GM18499 (cell line): ENCODE measurements around the gene TUBB4B.
"Not testable (repeated sequence)": the region's sequence is repeated elsewhere in the genome, so short reads cannot be mapped to it uniquely, and the experiment has no call there.

ENCODE experiments used
- ATAC-seq: cut with Tn5 transposase; IDR thresholded peaks from one replicate; pipeline ENCODE4 v1.9.1; 2021; ENCODE audit warnings: moderate number of reproducible peaks; ENCODE audit not compliant: insufficient read depth, unreplicated experiment

Gene TUBB4B

DNA sequence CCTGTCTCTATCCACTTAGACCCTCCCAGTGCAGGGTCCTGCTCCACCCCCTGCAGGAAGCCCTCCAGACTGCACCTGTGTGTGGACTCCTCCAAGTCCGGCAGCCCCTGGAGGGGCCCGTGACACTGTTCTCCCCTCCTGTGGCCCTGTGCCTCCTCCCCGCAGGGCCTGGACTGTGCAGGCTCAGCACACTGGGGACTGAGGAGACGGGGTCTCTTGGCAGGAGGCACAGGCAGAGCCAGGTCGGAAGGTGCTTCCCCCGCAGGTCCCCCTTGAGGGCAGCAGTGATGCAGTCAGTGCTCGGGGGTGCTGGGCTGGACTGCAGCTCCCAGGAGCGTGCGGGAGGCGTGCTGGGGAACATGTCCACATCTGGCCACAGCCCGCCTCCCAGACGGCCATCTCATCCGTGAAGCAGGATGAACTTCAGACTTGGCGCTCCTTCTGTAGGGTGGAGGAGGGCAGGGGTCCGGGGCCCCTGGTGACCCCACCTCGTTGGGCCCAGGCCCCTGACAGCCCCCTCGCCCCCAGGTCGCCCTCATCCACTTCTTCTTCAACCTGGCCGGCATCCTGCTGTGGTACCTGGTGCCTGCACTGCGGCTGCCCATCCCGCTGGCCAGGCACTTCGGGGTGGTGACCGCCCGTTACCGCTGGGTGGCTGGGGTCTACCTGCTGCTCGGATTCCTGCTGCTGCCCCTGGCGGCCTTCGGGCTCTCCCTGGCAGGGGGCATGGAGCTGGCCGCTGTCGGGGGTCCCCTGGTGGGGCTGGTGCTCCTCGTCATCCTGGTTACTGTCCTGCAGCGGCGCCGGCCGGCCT lies 5.5 kb upstream of the TUBB4B start:
- no peak for ATAC-seq

DNA sequence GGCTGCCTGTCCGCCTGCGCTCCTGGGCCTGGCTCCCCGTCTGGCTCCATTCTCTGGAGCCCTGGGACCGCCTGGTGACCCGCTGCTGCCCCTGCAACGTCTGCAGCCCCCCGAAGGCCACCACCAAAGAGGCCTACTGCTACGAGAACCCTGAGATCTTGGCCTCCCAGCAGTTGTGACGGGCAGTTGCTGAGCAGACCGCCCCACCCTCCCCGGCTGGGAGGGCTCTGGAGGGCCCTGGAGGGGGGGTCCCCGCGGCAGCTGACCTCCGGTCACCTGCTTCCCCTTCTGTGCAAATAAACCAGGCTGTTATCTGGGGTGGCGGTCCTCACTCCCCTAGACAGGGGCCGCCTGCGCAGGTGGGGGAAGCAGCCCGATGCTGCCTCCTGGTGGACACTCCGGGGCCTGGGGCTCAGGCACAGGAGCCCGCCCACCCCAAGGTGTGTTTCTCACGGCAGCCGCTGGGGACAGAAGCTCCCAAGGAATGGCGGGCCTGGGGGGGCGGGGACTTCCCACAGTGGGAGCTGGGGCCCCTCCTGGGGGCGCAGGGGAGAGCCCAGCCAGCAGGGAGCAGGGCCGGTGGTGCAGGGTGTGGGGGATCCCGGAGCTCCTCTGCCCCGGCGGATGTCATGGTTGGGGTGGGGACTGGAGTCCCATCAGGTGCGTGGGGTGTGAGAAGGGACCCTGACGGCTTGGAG lies 4.7 kb upstream of the TUBB4B start:
- no peak for ATAC-seq

GRCh38 chr9:137236936-137237421 lies 4.1 kb upstream of the TUBB4B start:
- no peak for ATAC-seq

DNA sequence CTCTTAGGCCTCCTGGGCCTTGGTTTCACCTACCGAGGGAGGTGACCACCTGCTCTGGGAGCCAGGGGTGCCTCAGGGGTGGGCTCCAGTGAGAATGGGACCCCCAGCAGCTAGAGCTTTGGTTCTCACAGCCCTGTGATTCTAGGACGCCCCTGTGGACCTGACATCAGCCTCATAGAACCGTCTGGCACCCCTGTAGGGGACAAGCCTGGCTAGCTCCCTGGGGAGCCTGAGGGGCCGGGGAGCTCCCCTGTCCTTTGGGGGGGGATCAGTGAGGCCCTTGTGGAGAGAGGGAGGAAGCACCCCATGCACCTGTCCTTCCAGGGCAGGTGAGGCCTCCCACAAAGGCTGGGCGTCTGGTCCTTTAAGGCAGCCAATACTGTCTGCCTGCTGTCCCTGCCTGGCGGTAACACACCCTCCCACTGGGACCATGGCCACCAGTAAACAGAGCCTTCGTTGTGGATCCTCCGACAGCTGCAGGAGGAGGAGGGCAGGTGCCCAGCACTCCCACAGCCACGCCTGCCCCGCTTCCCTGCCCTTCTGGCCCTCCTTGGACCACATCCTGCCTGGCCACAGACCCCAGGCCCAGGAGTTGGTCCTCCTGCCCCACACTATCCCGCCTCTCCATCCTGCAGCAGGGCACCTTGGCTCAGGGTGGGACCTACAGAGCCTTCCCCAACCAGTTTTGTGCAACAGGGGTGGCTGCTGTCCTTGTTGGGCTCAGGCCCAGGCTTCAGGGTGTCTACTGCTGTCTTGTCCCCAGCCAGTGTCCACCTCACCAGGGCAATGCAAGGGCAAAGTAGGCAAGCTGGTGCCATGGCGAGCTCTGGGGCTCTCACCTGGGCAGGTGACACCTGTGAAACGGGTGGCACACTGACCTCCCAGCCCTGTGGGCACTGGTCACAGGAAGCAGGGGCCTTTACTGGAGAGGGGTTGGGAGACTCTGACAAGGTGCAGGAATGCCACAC lies 3.0 kb upstream of the TUBB4B start:
- no peak for ATAC-seq

GRCh38 chr9:137239541-137240200 lies 1.4 kb upstream of the TUBB4B start:
- not testable (repeated sequence) for ATAC-seq

DNA sequence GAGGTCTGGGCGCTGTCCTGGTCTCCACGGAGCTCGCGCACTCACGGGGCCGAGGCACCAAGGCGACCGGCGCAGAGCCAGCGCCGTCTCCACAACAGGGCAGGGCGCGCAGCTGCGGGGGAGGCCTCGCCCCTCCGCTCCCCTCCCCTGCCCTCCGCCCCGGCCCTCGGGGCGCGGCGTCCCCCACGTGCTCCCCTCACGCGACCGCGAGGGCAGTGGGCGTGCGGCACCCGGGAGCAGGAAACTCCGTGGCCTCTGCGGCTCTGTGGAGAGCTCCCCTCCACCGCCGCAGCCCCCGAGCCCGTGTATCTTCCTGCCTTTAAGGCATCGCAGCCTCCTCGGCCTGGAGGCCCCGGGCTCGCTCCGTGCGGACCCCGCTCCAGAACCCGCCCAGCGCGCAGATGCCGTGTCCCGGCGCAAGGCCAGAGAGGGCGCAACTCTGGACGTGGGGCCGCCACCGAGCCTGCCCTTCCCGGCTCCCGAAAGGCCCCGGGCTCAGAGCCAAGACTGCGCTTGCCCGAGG lies 708 bp upstream of the TUBB4B start:
- ATAC-seq: peak; percentile 1

DNA sequence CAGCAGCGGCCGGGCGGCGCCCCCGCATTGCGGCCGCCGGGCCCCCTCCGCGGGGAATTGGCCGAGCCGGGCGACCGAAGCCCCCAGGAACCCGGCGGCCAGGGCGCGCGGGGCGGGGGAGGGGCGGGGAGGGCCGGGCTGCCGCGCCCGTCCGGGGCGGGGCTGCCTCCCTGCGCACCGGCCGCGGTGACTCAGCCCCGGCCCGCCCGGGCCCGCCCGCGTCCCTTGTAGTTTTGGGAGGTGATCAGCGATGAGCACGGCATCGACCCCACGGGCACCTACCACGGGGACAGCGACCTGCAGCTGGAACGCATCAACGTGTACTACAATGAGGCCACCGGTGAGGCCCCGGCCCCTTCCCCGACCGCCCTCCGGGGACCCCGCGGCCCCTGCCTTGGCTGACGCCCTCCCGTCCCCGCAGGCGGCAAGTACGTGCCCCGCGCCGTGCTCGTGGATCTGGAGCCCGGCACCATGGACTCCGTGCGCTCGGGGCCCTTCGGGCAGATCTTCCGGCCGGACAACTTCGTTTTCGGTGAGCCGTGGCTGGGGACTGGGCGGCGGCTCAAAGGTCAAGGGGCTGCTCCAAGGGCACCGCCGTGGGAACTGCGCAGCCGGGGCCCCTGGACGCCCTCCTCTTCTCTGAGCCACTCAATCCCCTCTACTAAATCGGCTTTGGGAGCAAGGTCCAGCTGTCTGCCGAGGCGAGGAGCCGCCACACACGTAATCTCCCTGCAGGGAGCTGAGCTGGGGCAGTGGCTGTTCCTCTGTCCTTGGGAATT lies 592 bp downstream of the TUBB4B start:
- no peak for ATAC-seq

GRCh38 chr9:137242269-137243203 lies 1.4 kb downstream of the TUBB4B start:
- ATAC-seq: no peak

- not testable (repeated sequence) for ATAC-seq
Observed at GRCh38 chr9:137243266-137243625, 2.2 kb downstream of the TUBB4B start.

DNA sequence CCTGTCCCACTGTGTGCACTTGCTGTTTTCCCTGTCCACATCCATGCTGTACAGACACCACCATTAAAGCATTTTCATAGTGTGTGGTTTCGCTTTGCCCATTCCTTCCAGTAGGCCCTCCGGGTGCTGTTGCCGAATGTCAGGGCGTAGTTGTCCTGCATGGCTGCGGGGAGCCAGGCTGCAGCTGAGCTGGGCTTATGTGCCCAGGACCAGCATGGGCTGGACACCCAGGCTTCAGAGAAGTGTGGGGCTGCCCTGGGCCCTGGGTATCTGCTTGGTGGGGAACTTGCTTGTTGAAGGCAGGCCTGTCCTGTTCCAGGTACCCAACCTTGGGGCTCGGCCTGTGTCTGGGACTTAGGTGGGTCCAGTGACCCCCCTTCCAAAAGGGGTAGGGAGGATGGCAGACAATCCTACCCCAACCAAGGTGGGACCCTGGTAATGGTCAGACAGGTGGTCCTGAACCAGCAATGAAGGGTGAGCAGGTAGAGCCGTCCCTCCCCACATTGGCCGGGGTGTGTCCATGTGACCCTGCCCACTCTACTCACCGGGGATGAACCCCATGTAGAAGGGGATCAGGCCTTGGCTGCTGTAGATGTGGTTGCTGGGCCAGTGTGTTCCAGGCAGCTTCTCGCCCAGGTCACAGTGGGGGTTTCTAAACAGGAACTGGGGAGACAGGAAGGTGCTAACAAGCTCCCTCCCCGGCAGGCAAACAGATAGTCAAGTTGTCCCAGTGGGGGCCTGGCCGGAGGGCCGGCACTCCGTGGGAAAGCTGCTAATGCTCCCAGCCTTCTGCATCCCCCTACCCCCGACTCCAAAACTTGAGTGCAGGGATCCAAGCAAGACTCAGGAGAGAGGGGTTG lies 2.8 kb downstream of the TUBB4B start:
- ATAC-seq: no peak

DNA sequence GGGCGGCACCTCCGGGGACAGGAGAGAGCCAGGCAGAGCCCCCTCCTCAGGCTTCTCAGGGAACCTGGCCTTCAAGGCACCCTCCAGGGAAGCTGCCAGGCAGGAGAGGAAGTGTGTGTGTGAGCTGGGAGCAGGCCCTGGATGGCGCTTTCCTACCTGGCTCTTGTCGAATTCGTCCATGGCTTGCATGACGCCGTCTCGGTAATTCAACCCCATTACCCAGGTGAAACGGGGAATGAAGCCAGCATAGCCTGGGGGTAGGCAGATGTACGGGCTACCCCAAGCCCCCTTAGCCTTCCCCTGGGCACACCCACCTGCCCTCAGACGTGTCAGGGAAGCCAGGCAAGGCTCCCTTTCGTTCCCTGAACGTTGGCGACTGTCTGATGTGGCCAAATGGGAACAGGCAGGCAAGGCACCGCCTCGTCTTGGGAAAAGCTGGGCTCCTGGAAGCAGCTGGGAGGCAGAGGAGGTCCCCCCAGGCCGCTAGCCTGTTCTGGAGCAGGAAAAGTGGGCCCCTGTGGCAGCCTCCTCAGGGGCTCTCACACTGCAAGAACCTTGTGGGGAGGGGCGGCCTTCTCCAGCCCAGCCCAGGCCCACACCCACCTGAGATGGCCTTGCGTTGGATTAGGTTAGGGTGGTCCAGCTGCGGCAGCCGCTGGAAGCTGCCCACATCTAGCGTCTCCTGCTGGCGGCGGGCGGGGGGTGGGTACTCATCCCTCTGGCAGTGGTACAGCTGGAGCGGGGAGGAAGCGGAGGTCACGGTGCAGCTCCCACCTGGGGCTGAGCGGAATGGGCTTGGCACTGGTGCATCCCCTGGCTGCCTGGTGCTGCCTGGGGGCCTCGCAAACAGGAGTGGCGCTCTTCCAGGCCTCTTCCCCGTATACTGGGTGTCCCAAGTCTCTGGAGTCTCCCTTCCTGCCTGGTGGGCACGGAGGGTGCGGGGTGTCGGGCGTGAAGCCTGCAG lies 3.7 kb downstream of the TUBB4B start:
- ATAC-seq: no peak

- no peak for ATAC-seq
Observed at GRCh38 chr9:137245450-137246421, 4.6 kb downstream of the TUBB4B start.

- ATAC-seq: no peak
Observed at GRCh38 chr9:137247135-137247915, 6.2 kb downstream of the TUBB4B start.

GRCh38 chr9:137247916-137248175 lies 6.8 kb downstream of the TUBB4B start:
- ATAC-seq: no peak
